Astrocyte (in vitro differentiated cells and primary cell): Measurements from ENCODE around the gene AQP5.

ENCODE experiments used
- EZH2 ChIP-seq: IDR thresholded peaks from 2 replicates; pipeline ENCODE4 v1.6.1; 2012; ENCODE audit warnings: mild to moderate bottlenecking, low read length, inconsistent platforms; ENCODE audit not compliant: insufficient read depth
- TF ChIP-seq, protein P1 (sequence below): IDR thresholded peaks from 2 replicates; pipeline ENCODE4 v1.5.1; 2011; ENCODE audit warnings: low read depth, mild to moderate bottlenecking, inconsistent platforms, low read length, moderate library complexity; ENCODE audit not compliant: insufficient read depth

DNA sequence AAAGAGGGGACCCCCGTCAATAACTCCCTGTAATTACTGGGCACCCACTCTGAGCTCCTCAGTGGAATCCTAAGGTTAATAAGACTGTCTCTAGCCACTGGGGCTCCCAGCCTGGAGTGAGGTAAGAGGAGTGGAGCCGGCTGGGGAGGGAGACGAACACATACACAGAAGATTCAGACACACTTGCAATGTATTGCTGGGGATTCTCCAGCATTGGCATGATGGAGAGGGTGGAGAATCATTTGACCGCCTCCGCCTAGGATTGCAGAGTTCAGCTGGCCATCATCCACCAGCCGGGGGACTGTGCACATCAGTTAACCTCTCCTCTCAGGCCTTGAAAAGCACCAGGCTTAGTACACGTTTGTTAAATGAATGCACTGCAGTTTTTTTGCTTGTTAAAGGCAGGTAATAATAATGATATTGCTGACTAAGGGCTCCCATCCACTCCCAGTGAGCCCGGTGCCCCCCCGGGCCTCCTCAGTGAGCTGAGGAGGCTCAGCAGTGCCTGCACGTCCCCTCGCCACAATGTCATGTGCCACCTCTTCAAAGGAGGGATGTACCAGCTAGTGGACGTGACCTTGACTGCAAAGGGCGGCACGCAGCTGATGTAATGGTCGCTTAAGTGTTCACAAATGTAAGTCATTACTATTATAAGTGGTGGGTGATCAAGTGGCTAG lies 37.7 kb upstream of the AQP5 start:
- TF ChIP-seq, protein P1, sequence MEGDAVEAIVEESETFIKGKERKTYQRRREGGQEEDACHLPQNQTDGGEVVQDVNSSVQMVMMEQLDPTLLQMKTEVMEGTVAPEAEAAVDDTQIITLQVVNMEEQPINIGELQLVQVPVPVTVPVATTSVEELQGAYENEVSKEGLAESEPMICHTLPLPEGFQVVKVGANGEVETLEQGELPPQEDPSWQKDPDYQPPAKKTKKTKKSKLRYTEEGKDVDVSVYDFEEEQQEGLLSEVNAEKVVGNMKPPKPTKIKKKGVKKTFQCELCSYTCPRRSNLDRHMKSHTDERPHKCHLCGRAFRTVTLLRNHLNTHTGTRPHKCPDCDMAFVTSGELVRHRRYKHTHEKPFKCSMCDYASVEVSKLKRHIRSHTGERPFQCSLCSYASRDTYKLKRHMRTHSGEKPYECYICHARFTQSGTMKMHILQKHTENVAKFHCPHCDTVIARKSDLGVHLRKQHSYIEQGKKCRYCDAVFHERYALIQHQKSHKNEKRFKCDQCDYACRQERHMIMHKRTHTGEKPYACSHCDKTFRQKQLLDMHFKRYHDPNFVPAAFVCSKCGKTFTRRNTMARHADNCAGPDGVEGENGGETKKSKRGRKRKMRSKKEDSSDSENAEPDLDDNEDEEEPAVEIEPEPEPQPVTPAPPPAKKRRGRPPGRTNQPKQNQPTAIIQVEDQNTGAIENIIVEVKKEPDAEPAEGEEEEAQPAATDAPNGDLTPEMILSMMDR: no peak
- TF ChIP-seq EZH2: no peak
